ENCODE measurements around the gene ELP5. TPM values are rescaled to one million over a fixed set of nuclear protein-coding genes. Genes with fewer than 3 reads are reported as not detected.

Gene ELP5
- total RNA-seq, 4 donors from 2014 or later, result 29.6 to 36.8 (median 33.8) TPM

DNA sequence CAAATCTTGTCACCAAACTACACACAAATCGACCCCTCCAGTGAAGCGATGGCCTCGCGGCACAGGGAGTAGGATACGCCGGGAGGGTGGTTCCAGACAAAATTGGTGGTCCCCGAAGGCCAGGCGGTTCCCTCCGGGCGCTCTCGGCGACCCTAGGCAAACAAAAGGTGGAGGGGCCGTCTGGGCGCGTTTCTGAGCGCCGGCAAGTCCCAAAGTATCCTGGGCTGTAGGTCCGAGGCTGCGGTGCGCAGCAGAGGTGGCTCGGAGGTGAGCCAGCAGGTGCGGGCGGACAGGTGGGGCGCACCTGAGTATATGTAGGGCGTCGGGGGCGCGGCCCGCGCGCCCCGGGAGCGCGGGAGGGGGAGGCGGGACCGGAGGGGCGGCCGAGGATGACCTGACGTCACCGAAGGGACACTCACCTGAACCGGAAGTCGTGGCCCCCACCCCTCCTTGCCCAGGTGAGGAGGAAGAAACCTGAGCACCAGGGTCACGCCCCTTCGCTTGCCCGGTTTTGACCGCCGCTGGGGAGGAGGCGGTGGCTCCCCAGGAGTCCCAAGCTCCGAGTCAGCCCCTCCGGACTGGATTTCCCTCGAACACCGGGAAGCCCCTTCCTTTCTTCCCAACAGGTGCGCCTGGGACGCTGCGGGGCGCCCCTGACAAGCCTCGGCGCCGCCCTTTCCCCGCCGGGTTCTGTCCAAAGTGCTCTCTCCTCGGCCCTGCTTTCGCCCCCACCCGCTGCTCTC lies 10.3 kb downstream of the ELP5 start, which contains the start of gene CLDN7:
Gene CLDN7, minus strand, starts transcription at position 287 of the 743 bp plus-strand sequence. CDS start 435 bp downstream, outside the sequence.
- Histone ChIP-seq H3K27ac (peak within 1 kb of the TSS in 1 of 4 donors; percentile 53), H3K9me3 (no peaks in the 10 kb centered on the region), H3K36me3 (peaks cover 0 to 23% of the 10 kb centered on the region in 2 donors), H3K4me1 (peaks cover 0 to 34% (median 22%) of the 10 kb centered on the region in 3 donors), H3K4me3 (peak within 1 kb of the TSS; percentile 2 to 52), H3K27me3 (peaks cover 72% of the 10 kb centered on the region)
- WGBS, 2 donors (ENCODE audit: low coverage in 1 of 2), result 1 to 6% methylated on average over 14 to 18 of the region's 64 CpGs
- TF ChIP-seq CTCF (IDR thresholded peaks at IDR 0.05) (no peak), EP300 (IDR thresholded peaks at IDR 0.05) (no peak), POLR2A (IDR thresholded peaks at IDR 0.05) (no peak), POLR2AphosphoS5 (IDR thresholded peaks at IDR 0.05) (no peak)
- ATAC-seq, result no peak

DNA sequence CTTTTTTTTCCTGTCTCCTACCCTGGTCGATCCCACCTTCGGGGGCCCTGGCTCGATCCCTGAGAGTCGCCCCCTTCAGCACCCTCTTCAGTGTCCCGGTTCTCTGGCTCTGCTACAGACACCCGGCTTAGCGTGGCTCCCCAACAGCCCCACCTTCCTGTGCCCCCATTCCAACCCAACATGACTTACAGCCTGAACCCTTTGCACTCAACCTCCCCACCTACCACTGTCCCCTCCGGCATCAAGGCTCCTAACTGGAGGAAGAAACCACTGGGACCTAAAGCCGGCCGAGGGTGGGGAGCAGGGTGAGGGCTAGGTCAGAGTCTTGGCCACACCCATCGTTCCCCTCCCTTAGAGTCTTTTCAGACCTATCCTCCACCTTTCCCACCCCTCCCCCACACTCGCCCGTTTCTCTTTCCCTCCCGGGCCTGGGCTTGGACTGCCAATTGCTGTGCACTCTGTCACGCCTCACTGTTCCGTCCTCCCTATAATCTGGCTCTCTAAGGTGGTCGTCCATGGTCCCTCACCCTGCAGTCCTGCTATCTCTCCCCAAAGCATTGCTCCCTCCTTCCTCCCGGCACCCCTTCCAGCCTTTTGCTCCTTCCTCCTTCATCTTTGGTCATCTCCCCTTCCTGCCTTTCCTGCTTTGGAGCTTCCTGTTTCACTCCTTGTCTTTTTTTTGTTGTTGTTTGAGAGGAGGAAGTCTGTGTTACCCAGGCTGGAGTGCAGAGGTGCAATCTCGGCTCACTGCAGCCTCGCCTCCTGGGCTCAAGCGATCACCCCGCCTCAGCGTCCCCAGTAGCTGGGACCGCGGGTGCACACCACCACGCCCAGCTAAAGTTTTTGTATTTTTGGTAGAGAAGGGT lies 11.2 kb downstream of the ELP5 start:
- H3K4me3 ChIP-seq, result peak overlapping the region in 1 of 2 donors; percentile 3
- H3K36me3 ChIP-seq, result peaks cover 0 to 15% of the 10 kb centered on the region in 2 donors
- ATAC-seq, result peak; percentile 26
- 5 to 9% methylated on average over 11 to 25 of the region's 26 CpGs for WGBS, 2 donors (ENCODE audit: low coverage in 1 of 2)
- H3K27me3 ChIP-seq, result peaks cover 80% of the 10 kb centered on the region
- H3K4me1 ChIP-seq, result peaks cover 0 to 34% (median 22%) of the 10 kb centered on the region in 3 donors
- H3K27ac ChIP-seq, result no peak overlapping the region
- TF ChIP-seq POLR2A (IDR thresholded peaks at IDR 0.05) (no peak), POLR2AphosphoS5 (IDR thresholded peaks at IDR 0.05) (no peak), CTCF (IDR thresholded peaks at IDR 0.05) (no peak), EP300 (IDR thresholded peaks at IDR 0.05) (no peak)
- H3K9me3 ChIP-seq, result no peaks in the 10 kb centered on the region

- H3K4me1 ChIP-seq, result peaks cover 0 to 34% (median 22%) of the 10 kb centered on the region in 3 donors
- peaks cover 83% of the 10 kb centered on the region for H3K27me3 ChIP-seq
- peaks cover 0 to 9% of the 10 kb centered on the region in 2 donors for H3K36me3 ChIP-seq
- H3K4me3 ChIP-seq, result no peak overlapping the region
- ATAC-seq, result no peak
- no peaks in the 10 kb centered on the region for H3K9me3 ChIP-seq
- WGBS, 2 donors (ENCODE audit: low coverage in 1 of 2), result 39 to 52% methylated on average over 4 of the region's 4 CpGs
- no peak overlapping the region for H3K27ac ChIP-seq
- TF ChIP-seq POLR2AphosphoS5 (IDR thresholded peaks at IDR 0.05), result no peak
- no peak for TF ChIP-seq POLR2A (IDR thresholded peaks at IDR 0.05)
- no peak for TF ChIP-seq CTCF (IDR thresholded peaks at IDR 0.05)
- TF ChIP-seq EP300 (IDR thresholded peaks at IDR 0.05), result no peak
Measured at GRCh38 chr17:7263801-7264078, 11.7 kb downstream of the ELP5 start.

GRCh38 chr17:7266784-7267183 lies 14.8 kb downstream of the ELP5 start:
- Histone ChIP-seq H3K4me1 (peaks cover 0 to 17% (median 11%) of the 10 kb centered on the region in 3 donors), H3K27me3 (peaks cover 65% of the 10 kb centered on the region), H3K4me3 (no peak overlapping the region), H3K36me3 (no peaks in the 10 kb centered on the region), H3K27ac (no peak overlapping the region), H3K9me3 (no peaks in the 10 kb centered on the region)
- 29 to 71% methylated on average over 1 of the region's 1 CpG for WGBS, 2 donors (ENCODE audit: low coverage in 1 of 2)
- TF ChIP-seq EP300 (IDR thresholded peaks at IDR 0.05) (no peak), CTCF (IDR thresholded peaks at IDR 0.05) (no peak), POLR2AphosphoS5 (IDR thresholded peaks at IDR 0.05) (no peak), POLR2A (IDR thresholded peaks at IDR 0.05) (no peak)
- no peak for ATAC-seq

Data from gastroesophageal sphincter (tissue), 4 donors.